H7 (cell line): Measurements from ENCODE around the gene ADGRD2. TPM values are rescaled to one million over a fixed set of nuclear protein-coding genes. Genes with fewer than 3 reads are reported as not detected.

Experiments
- DNase-seq: peaks from one replicate; pipeline ENCODE4 v3.0.0; 2012
- H3K27me3 ChIP-seq: 2 replicates; pipeline ENCODE4 v1.6.0; 2011; ENCODE audit warnings: mild to moderate bottlenecking, low read length; ENCODE audit not compliant: control insufficient read depth, insufficient read depth
- H3K36me3 ChIP-seq: replicated peaks from 2 replicates; pipeline ENCODE4 v1.5.1; 2011; ENCODE audit warnings: low read length; ENCODE audit not compliant: control insufficient read depth, insufficient read depth
- H3K4me3 ChIP-seq: 2 replicates; pipeline ENCODE4 v1.5.1; 2011; ENCODE audit warnings: low read depth, mild to moderate bottlenecking, control low read depth, low read length, moderate library complexity; ENCODE audit not compliant: insufficient read depth
- total RNA-seq: library from RNA; depleted of rRNA; stranded (reverse); fragments of >200 nt; shearing (Covaris generic); gene quantifications from 2 replicates; pipeline ENCODE4 v1.2.3, GENCODE V29; 2014

The ADGRD2 gene
- total RNA-seq, 1 experiment from 2014 or later, result not detected

GRCh38 chr9:124443625-124444024 lies 6.6 kb upstream of the ADGRD2 start:
- no peak for DNase-seq
- H3K27me3 ChIP-seq, result no peaks in the 10 kb centered on the region
- H3K4me3 ChIP-seq, result no peak overlapping the region
- H3K36me3 ChIP-seq, result no peaks in the 10 kb centered on the region

- Histone ChIP-seq H3K27me3 (no peaks in the 10 kb centered on the region), H3K4me3 (no peak overlapping the region), H3K36me3 (no peaks in the 10 kb centered on the region)
- no peak for DNase-seq
Measured at GRCh38 chr9:124444166-124444565, 6.1 kb upstream of the ADGRD2 start.

- no peak for DNase-seq
- no peaks in the 10 kb centered on the region for H3K36me3 ChIP-seq
- H3K27me3 ChIP-seq, result peaks cover 19% of the 10 kb centered on the region
- H3K4me3 ChIP-seq, result no peak overlapping the region
Measured at GRCh38 chr9:124447297-124447661, 3.0 kb upstream of the ADGRD2 start.

- DNase-seq, result no peak
- no peaks in the 10 kb centered on the region for H3K36me3 ChIP-seq
- H3K27me3 ChIP-seq, result peaks cover 27% of the 10 kb centered on the region
- H3K4me3 ChIP-seq, result no peak overlapping the region
Measured at GRCh38 chr9:124448019-124448418, 2.2 kb upstream of the ADGRD2 start.

- DNase-seq, result no peak
- no peak overlapping the region for H3K4me3 ChIP-seq
Measured at GRCh38 chr9:124449381-124450151, 685 bp upstream of the ADGRD2 start.

GRCh38 chr9:124450931-124451661 lies 845 bp downstream of the ADGRD2 start:
- Histone ChIP-seq H3K4me3 (peak overlapping the region; percentile 41; the same call in 1 of the 2 replicates), H3K36me3 (no peaks in the 10 kb centered on the region), H3K27me3 (peaks cover 34% of the 10 kb centered on the region)
- DNase-seq, result peak; percentile 62

More at GRCh38 chr9:124449381-124450151, 685 bp upstream of the ADGRD2 start:
- Histone ChIP-seq H3K27me3 (peaks cover 34% of the 10 kb centered on the region), H3K36me3 (no peaks in the 10 kb centered on the region)

- Histone ChIP-seq H3K4me3 (no peak overlapping the region), H3K27me3 (peaks cover 34% of the 10 kb centered on the region), H3K36me3 (no peaks in the 10 kb centered on the region)
- peak; percentile 50 for DNase-seq
Measured at GRCh38 chr9:124452326-124452725, 2.1 kb downstream of the ADGRD2 start.

GRCh38 chr9:124452841-124453585 lies 2.8 kb downstream of the ADGRD2 start:
- Histone ChIP-seq H3K36me3 (no peaks in the 10 kb centered on the region), H3K27me3 (peaks cover 34% of the 10 kb centered on the region), H3K4me3 (peak overlapping the region; percentile 47)
- DNase-seq, result no peak

- Histone ChIP-seq H3K36me3 (no peaks in the 10 kb centered on the region), H3K27me3 (peaks cover 34% of the 10 kb centered on the region), H3K4me3 (peak overlapping the region; percentile 47)
- peak; percentile 92 for DNase-seq
Measured at GRCh38 chr9:124453586-124454191, 3.4 kb downstream of the ADGRD2 start.

GRCh38 chr9:124454296-124454695 lies 4.0 kb downstream of the ADGRD2 start:
- DNase-seq, result no peak
- peaks cover 34% of the 10 kb centered on the region for H3K27me3 ChIP-seq
- H3K4me3 ChIP-seq, result no peak overlapping the region
- no peaks in the 10 kb centered on the region for H3K36me3 ChIP-seq

- no peaks in the 10 kb centered on the region for H3K36me3 ChIP-seq
- no peak for DNase-seq
- H3K4me3 ChIP-seq, result no peak overlapping the region
- H3K27me3 ChIP-seq, result peaks cover 34% of the 10 kb centered on the region
Measured at GRCh38 chr9:124454791-124455443, 4.7 kb downstream of the ADGRD2 start.

GRCh38 chr9:124455820-124456219 lies 5.6 kb downstream of the ADGRD2 start:
- Histone ChIP-seq H3K27me3 (peaks cover 29% of the 10 kb centered on the region), H3K36me3 (no peaks in the 10 kb centered on the region), H3K4me3 (no peak overlapping the region)
- no peak for DNase-seq

- peak; percentile 63 for DNase-seq
Measured at GRCh38 chr9:124456341-124457078, 6.3 kb downstream of the ADGRD2 start.

More at GRCh38 chr9:124456341-124457078, 6.3 kb downstream of the ADGRD2 start:
- Histone ChIP-seq H3K27me3 (peaks cover 22% of the 10 kb centered on the region), H3K36me3 (no peaks in the 10 kb centered on the region), H3K4me3 (no peak overlapping the region)
